HepG2 (cell line): Measurements from ENCODE around the gene UCN. TPM values are rescaled to one million over a fixed set of nuclear protein-coding genes. Genes with fewer than 3 reads are reported as not detected.

Source experiments
- CBX5 ChIP-seq: sonication (generic); formaldehyde crosslinking; IDR thresholded peaks from 2 replicates; pipeline ENCODE4 v1.4.0; 2020; ENCODE audit warnings: missing genetic modification reagents, borderline replicate concordance
- CREM ChIP-seq, 2 experiments: sonication (generic) in 1 of 2; formaldehyde crosslinking in 1 of 2; IDR thresholded peaks; 2 replicates each; pipeline versions ENCODE4 v1.4.0 to v1.6.1; 2016 to 2020; ENCODE audit warnings: antibody characterized with exemption in 1 of 2, mild to moderate bottlenecking in 1 of 2, missing genetic modification reagents in 1 of 2
- FOSL2 ChIP-seq: sonication (generic); formaldehyde crosslinking; IDR thresholded peaks from 2 replicates; pipeline ENCODE4 v1.4.0; 2020; ENCODE audit warnings: missing genetic modification reagents
- MEF2D ChIP-seq: sonication (generic); formaldehyde crosslinking; IDR thresholded peaks from 2 replicates; pipeline ENCODE4 v1.5.1; 2020; ENCODE audit warnings: mild to moderate bottlenecking, missing genetic modification reagents
- NFYB ChIP-seq: sonication (generic); formaldehyde crosslinking; IDR thresholded peaks from 2 replicates; pipeline ENCODE4 v1.4.0; 2020; ENCODE audit warnings: missing genetic modification reagents
- PRDM10 ChIP-seq: sonication (generic); formaldehyde crosslinking; IDR thresholded peaks from 2 replicates; pipeline ENCODE4 v1.4.0; 2020; ENCODE audit warnings: low read depth, missing genetic modification reagents
- PREB ChIP-seq: sonication (generic); formaldehyde crosslinking; IDR thresholded peaks from 2 replicates; pipeline ENCODE4 v1.4.0; 2020; ENCODE audit warnings: missing genetic modification reagents
- SMAD9 ChIP-seq: sonication (generic); formaldehyde crosslinking; IDR thresholded peaks from 2 replicates; pipeline ENCODE4 v1.5.1; 2020; ENCODE audit warnings: mild to moderate bottlenecking, missing genetic modification reagents
- ZNF138 ChIP-seq: sonication (generic); formaldehyde crosslinking; IDR thresholded peaks from 2 replicates; pipeline ENCODE4 v1.5.0; 2020; ENCODE audit warnings: mild to moderate bottlenecking, low read depth, missing genetic modification reagents
- ZNF383 ChIP-seq: sonication (generic); formaldehyde crosslinking; IDR thresholded peaks from 2 replicates; pipeline ENCODE4 v1.4.0; 2020; ENCODE audit warnings: missing genetic modification reagents, mild to moderate bottlenecking, borderline replicate concordance
- ZNF44 ChIP-seq: sonication (generic); formaldehyde crosslinking; IDR thresholded peaks from 2 replicates; pipeline ENCODE4 v1.5.1; 2020; ENCODE audit warnings: mild to moderate bottlenecking, missing genetic modification reagents
- ZNF740 ChIP-seq: sonication (generic); formaldehyde crosslinking; IDR thresholded peaks from 2 replicates; pipeline ENCODE4 v1.4.0; 2020; ENCODE audit warnings: missing genetic modification reagents
- ZSCAN29 ChIP-seq: sonication (generic); formaldehyde crosslinking; conservative IDR thresholded peaks from 2 replicates; pipeline ENCODE4 v1.4.0; 2020; ENCODE audit warnings: mild to moderate bottlenecking, missing genetic modification reagents
- polyA plus RNA-seq, 8 experiments: library from polyadenylated mRNA; depleted of rRNA in 3 of 8; stranded (reverse) in 7 of 8; unstranded in 1 of 8; fragments of >200 nt; fragmentation: Illumina TruSeq in 4 of 8; extraction: Trizol in 4 of 8; gene quantifications; 2 replicates each; pipeline versions ENCODE4 v1.2.1 to v1.2.3, GENCODE V29; 2011 to 2016; ENCODE audit warnings: low read depth in 4 of 8, missing spikeins in 1 of 8, mixed read lengths in 1 of 8; ENCODE audit not compliant: insufficient read depth in 1 of 8
- total RNA-seq, 5 experiments: library from RNA; depleted of rRNA; stranded (reverse); fragments of >200 nt; fragmentation: Illumina TruSeq; extraction: Trizol; gene quantifications; 2 replicates each; pipeline ENCODE4 v1.2.3, GENCODE V29; 2016; ENCODE audit warnings: low read depth in 1 of 5
- TF ChIP-seq, protein P1 (sequence below): IDR thresholded peaks from 2 replicates; pipeline ENCODE4 v1.6.1; 2016; ENCODE audit warnings: low read depth
- TF ChIP-seq, protein P2 (sequence below): sonication (generic); formaldehyde crosslinking; conservative IDR thresholded peaks from 2 replicates; pipeline ENCODE4 v1.5.0; 2020; ENCODE audit warnings: missing genetic modification reagents
- TF ChIP-seq, protein P3 (sequence below): sonication (generic); formaldehyde crosslinking; IDR thresholded peaks from 2 replicates; pipeline ENCODE4 v1.5.1; 2020; ENCODE audit warnings: mild to moderate bottlenecking, missing genetic modification reagents, moderate library complexity

UCN gene
- total and polyA plus RNA-seq, 2 of the 13 experiments (the other 11 are each of a cell fraction or from before 2014, with no cell fraction given), result 1.2 to 2.3 TPM

GRCh38 chr2:27264753-27265535 is 43.3 kb downstream of the UCN start (continued):
- TF ChIP-seq, protein P1, sequence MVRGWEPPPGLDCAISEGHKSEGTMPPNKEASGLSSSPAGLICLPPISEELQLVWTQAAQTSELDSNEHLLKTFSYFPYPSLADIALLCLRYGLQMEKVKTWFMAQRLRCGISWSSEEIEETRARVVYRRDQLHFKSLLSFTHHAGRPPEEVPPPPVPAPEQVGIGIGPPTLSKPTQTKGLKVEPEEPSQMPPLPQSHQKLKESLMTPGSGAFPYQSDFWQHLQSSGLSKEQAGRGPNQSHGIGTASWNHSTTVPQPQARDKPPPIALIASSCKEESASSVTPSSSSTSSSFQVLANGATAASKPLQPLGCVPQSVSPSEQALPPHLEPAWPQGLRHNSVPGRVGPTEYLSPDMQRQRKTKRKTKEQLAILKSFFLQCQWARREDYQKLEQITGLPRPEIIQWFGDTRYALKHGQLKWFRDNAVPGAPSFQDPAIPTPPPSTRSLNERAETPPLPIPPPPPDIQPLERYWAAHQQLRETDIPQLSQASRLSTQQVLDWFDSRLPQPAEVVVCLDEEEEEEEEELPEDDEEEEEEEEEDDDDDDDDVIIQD (CRISPR knock-in tag), result no peak
- TF ChIP-seq ZNF740 (CRISPR knock-in tag) (0 out of 2 replicates have a peak, but pooled peaks have one; percentile 55), ZNF44 (CRISPR knock-in tag) (no peak), PRDM10 (CRISPR knock-in tag) (0 out of 2 replicates have a peak, but pooled peaks have one; percentile 31), FOSL2 (CRISPR knock-in tag) (peak; percentile 68), MEF2D (CRISPR knock-in tag) (0 out of 2 replicates have a peak, but pooled peaks have one; percentile 46), ZSCAN29 (CRISPR knock-in tag) (no peak), SMAD9 (CRISPR knock-in tag) (no peak), CREM (IDR thresholded peaks at IDR 0.05) (no peak), CREM (CRISPR knock-in tag; IDR thresholded peaks at IDR 0.05) (no peak), PREB (CRISPR knock-in tag) (no peak), ZNF383 (CRISPR knock-in tag) (no peak), NFYB (CRISPR knock-in tag) (peak; percentile 36; the same call in 1 of the 2 replicates), CBX5 (CRISPR knock-in tag) (peak; percentile 86; the same call in 1 of the 2 replicates), ZNF138 (0 out of 2 replicates have a peak, but pooled peaks have one; percentile 69)
- TF ChIP-seq, protein P2, sequence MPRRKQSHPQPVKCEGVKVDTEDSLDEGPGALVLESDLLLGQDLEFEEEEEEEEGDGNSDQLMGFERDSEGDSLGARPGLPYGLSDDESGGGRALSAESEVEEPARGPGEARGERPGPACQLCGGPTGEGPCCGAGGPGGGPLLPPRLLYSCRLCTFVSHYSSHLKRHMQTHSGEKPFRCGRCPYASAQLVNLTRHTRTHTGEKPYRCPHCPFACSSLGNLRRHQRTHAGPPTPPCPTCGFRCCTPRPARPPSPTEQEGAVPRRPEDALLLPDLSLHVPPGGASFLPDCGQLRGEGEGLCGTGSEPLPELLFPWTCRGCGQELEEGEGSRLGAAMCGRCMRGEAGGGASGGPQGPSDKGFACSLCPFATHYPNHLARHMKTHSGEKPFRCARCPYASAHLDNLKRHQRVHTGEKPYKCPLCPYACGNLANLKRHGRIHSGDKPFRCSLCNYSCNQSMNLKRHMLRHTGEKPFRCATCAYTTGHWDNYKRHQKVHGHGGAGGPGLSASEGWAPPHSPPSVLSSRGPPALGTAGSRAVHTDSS (CRISPR knock-in tag), result no peak
- TF ChIP-seq, protein P3, sequence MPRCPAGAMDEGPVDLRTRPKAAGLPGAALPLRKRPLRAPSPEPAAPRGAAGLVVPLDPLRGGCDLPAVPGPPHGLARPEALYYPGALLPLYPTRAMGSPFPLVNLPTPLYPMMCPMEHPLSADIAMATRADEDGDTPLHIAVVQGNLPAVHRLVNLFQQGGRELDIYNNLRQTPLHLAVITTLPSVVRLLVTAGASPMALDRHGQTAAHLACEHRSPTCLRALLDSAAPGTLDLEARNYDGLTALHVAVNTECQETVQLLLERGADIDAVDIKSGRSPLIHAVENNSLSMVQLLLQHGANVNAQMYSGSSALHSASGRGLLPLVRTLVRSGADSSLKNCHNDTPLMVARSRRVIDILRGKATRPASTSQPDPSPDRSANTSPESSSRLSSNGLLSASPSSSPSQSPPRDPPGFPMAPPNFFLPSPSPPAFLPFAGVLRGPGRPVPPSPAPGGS (CRISPR knock-in tag), result peak; percentile 18; the same call in 1 of the 2 replicates
